HFFc6 (cell line): ENCODE results near the gene PDZD2. TPM values are rescaled to one million over a fixed set of nuclear protein-coding genes. Genes with fewer than 3 reads are reported as not detected.

Experiments
- DNase-seq: peaks from one replicate; pipeline ENCODE4 v3.0.0-alpha.2; 2018
- H3K27ac Mint-ChIP-seq: 2 replicates; pipeline ENCODE4 v1.8.0; 2020; ENCODE audit warnings: mild to moderate bottlenecking, mixed read lengths
- H3K27me3 Mint-ChIP-seq: 2 replicates; pipeline ENCODE4 v1.8.0; 2021; ENCODE audit warnings: mild to moderate bottlenecking, moderate library complexity, mixed read lengths; ENCODE audit not compliant: insufficient read depth
- H3K36me3 Mint-ChIP-seq: 2 replicates; pipeline ENCODE4 v1.8.0; 2021; ENCODE audit warnings: low read depth, mixed read lengths
- H3K4me1 Mint-ChIP-seq: 2 replicates; pipeline ENCODE4 v1.8.0; 2020; ENCODE audit warnings: low read depth, mixed read lengths
- H3K4me3 Mint-ChIP-seq: 2 replicates; pipeline ENCODE4 v1.8.0; 2020; ENCODE audit warnings: mild to moderate bottlenecking, moderate library complexity, mixed read lengths
- H3K9me3 Mint-ChIP-seq: 2 replicates; pipeline ENCODE4 v1.8.0; 2020; ENCODE audit warnings: mild to moderate bottlenecking, mixed read lengths
- total RNA-seq, 6 experiments: library from RNA; stranded (reverse); fragmentation: NEBNext Ultra II Directional; extraction: Animal tissue kit (Norgen Biotek cat#: 25700); gene quantifications; 2 replicates in 1 of 6; 3 replicates in 5 of 6; pipeline ENCODE4 v1.2.3, GENCODE V29; 2021
- TF ChIP-seq, protein P1 (sequence below): fragments of 200-600 bp; sonication (generic); IDR thresholded peaks from 2 replicates; pipeline ENCODE4 v1.5.0; 2021; ENCODE audit warnings: antibody characterized with exemption, mild to moderate bottlenecking

Gene PDZD2
- total RNA-seq, 6 experiments from 2014 or later = 0.02 to 0.12 (median 0.09) TPM

DNA sequence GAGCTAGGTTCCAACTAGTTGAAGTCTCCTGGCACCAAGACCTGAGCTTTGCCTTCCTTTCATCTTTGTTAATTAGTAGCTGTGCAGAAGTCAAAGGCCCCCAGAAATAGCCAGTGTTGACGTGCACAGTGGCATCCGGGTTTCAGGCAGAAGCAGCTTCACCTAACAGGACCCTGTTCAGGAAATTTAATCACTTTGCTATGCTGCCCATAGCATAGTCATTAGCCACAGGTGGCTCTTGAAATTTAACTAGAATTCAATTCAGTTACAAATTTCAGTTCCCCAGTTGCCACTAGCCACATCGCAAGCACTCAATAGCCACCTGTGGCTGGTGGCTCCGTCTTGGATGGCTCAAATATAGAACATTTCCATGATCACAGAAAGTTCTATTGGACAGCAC, 356.1 kb downstream of the PDZD2 start:
- H3K27ac Mint-ChIP-seq = no peak overlapping the region
- no peak for DNase-seq
- H3K4me1 Mint-ChIP-seq = peaks cover 57% of the 10 kb centered on the region
- H3K9me3 Mint-ChIP-seq = no peaks in the 10 kb centered on the region
- TF ChIP-seq, protein P1, sequence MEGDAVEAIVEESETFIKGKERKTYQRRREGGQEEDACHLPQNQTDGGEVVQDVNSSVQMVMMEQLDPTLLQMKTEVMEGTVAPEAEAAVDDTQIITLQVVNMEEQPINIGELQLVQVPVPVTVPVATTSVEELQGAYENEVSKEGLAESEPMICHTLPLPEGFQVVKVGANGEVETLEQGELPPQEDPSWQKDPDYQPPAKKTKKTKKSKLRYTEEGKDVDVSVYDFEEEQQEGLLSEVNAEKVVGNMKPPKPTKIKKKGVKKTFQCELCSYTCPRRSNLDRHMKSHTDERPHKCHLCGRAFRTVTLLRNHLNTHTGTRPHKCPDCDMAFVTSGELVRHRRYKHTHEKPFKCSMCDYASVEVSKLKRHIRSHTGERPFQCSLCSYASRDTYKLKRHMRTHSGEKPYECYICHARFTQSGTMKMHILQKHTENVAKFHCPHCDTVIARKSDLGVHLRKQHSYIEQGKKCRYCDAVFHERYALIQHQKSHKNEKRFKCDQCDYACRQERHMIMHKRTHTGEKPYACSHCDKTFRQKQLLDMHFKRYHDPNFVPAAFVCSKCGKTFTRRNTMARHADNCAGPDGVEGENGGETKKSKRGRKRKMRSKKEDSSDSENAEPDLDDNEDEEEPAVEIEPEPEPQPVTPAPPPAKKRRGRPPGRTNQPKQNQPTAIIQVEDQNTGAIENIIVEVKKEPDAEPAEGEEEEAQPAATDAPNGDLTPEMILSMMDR = no peak
- H3K4me3 Mint-ChIP-seq = no peak overlapping the region
- H3K27me3 Mint-ChIP-seq = no peaks in the 10 kb centered on the region; the same call in 1 of the 2 replicates
- 0 out of 2 replicates have a peak, but pooled peaks cover 4% of the 10 kb centered on the region for H3K36me3 Mint-ChIP-seq

GRCh38 chr5:31995714-31996113, 356.8 kb downstream of the PDZD2 start:
- H3K27ac Mint-ChIP-seq = no peak overlapping the region
- no peak overlapping the region for H3K4me3 Mint-ChIP-seq
- H3K27me3 Mint-ChIP-seq = no peaks in the 10 kb centered on the region; the same call in 1 of the 2 replicates
- H3K36me3 Mint-ChIP-seq = 0 out of 2 replicates have a peak, but pooled peaks cover 4% of the 10 kb centered on the region
- no peaks in the 10 kb centered on the region for H3K9me3 Mint-ChIP-seq
- no peak for DNase-seq
- peaks cover 50% of the 10 kb centered on the region for H3K4me1 Mint-ChIP-seq
- TF ChIP-seq, protein P1 = no peak

GRCh38 chr5:31996909-31997308, 358.0 kb downstream of the PDZD2 start:
- peaks cover 43% of the 10 kb centered on the region for H3K4me1 Mint-ChIP-seq
- peak overlapping the region; percentile 26; the same call in 1 of the 2 replicates for H3K27ac Mint-ChIP-seq
- H3K27me3 Mint-ChIP-seq = no peaks in the 10 kb centered on the region; the same call in 1 of the 2 replicates
- H3K9me3 Mint-ChIP-seq = no peaks in the 10 kb centered on the region
- H3K36me3 Mint-ChIP-seq = no peaks in the 10 kb centered on the region
- no peak overlapping the region for H3K4me3 Mint-ChIP-seq
- TF ChIP-seq, protein P1 = no peak
- no peak for DNase-seq

- no peak for DNase-seq
- TF ChIP-seq, protein P1 = no peak
- Mint-ChIP-seq H3K36me3 (no peaks in the 10 kb centered on the region), H3K9me3 (no peaks in the 10 kb centered on the region), H3K4me3 (no peak overlapping the region), H3K27me3 (no peaks in the 10 kb centered on the region; the same call in 1 of the 2 replicates), H3K27ac (no peak overlapping the region), H3K4me1 (peaks cover 24% of the 10 kb centered on the region)
Measured at GRCh38 chr5:31999470-31999869, 360.5 kb downstream of the PDZD2 start.

DNA sequence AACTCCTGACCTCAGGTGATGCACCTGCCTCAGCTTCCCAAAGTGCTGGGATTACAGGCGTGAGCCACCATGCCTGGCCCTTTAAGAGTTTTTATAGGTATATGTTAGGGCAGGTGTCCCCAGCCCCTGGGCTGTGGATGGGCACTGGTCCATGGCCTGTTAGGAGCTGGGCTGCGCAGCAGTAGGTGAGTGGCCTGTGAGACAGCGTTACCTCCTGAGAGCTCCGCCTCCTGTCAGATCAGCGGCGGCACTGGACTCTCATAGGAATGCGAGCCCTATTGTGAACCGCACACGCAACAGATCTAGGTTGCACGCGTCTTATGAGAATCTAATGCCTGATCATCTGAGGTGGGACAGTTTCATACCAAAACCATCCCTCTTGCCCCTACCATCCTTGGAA, 361.8 kb downstream of the PDZD2 start:
- H3K27me3 Mint-ChIP-seq = no peaks in the 10 kb centered on the region; the same call in none of the 2 replicates
- TF ChIP-seq, protein P1 = no peak
- peaks cover 24% of the 10 kb centered on the region for H3K4me1 Mint-ChIP-seq
- no peaks in the 10 kb centered on the region for H3K9me3 Mint-ChIP-seq
- H3K36me3 Mint-ChIP-seq = no peaks in the 10 kb centered on the region
- H3K27ac Mint-ChIP-seq = no peak overlapping the region
- no peak overlapping the region for H3K4me3 Mint-ChIP-seq
- DNase-seq = no peak

DNA sequence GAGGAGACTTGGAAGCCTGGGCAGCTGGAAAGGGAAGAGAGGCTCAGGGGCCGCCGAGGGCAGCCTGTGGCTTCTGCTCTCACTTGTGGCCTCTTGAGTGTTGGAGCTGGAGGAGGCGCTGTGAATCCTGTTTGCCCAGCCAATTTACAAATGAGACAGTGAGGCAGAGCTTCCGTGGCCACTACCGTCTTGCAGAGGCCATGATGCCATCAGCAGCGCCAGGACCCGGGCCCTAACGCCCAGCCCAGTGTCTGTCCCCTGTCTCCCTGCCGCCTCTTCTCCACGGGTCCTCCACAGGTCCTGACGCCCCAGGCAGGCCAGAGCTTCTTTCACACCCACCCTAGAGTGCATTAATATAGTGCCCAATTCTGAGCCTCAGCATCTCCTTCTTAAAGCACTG, 362.4 kb downstream of the PDZD2 start:
- no peaks in the 10 kb centered on the region for H3K36me3 Mint-ChIP-seq
- no peak for DNase-seq

More for the DNA sequence above, 362.4 kb downstream of the PDZD2 start:
- Mint-ChIP-seq H3K27me3 (no peaks in the 10 kb centered on the region; the same call in none of the 2 replicates), H3K9me3 (no peaks in the 10 kb centered on the region), H3K4me3 (no peak overlapping the region), H3K4me1 (peaks cover 24% of the 10 kb centered on the region), H3K27ac (no peak overlapping the region)
- TF ChIP-seq, protein P1 = no peak
